Type B pancreatic cell (in vitro differentiated cells): ENCODE data around the gene FAM229B. TPM values are rescaled to one million over a fixed set of nuclear protein-coding genes. Genes with fewer than 3 reads are reported as not detected.
A peak's percentile ranks its signal among the peaks of the same experiment; 100 is the strongest.

Source experiments
- DNase-seq: peaks from one replicate; pipeline ENCODE4 v3.0.0; 2021; ENCODE audit warnings: mixed read lengths; ENCODE audit not compliant: unreplicated experiment; ENCODE audit errors: extremely low spot score
- H3K27ac Mint-ChIP-seq: 2 replicates; pipeline ENCODE4 v1.8.0; 2021; ENCODE audit warnings: mild to moderate bottlenecking, mixed read lengths
- H3K27me3 Mint-ChIP-seq: 2 replicates; pipeline ENCODE4 v1.8.0; 2021; ENCODE audit warnings: mixed read lengths
- H3K36me3 Mint-ChIP-seq: 2 replicates; pipeline ENCODE4 v1.8.0; 2021; ENCODE audit warnings: mixed read lengths
- H3K4me1 Mint-ChIP-seq: one replicate; pipeline ENCODE4 v1.8.0; 2021; ENCODE audit warnings: mixed read lengths; ENCODE audit not compliant: unreplicated experiment
- H3K4me3 Mint-ChIP-seq: 2 replicates; pipeline ENCODE4 v1.8.0; 2021; ENCODE audit warnings: mild to moderate bottlenecking, mixed read lengths
- H3K9me3 Mint-ChIP-seq: 2 replicates; pipeline ENCODE4 v1.8.0; 2021; ENCODE audit warnings: mixed read lengths
- total RNA-seq: library from RNA; stranded (reverse); gene quantifications from 2 replicates; pipeline ENCODE4 v1.2.1, GENCODE V29; 2021; ENCODE audit warnings: low replicate concordance
- TF ChIP-seq, protein P1 (sequence below): fragments of 200-600 bp; sonication (generic); conservative IDR thresholded peaks from 2 replicates; pipeline ENCODE4 v1.5.0; 2021; ENCODE audit warnings: antibody characterized with exemption, mild to moderate bottlenecking

The FAM229B gene
- total RNA-seq, 1 donor from 2014 or later = 29.8 TPM

GRCh38 chr6:112081569-112081968 lies 5.8 kb upstream of the FAM229B start:
- no peak for DNase-seq
- Mint-ChIP-seq H3K4me3 (no peak overlapping the region), H3K9me3 (no peaks in the 10 kb centered on the region), H3K4me1 (peaks cover 14% of the 10 kb centered on the region), H3K36me3 (peaks cover 10% of the 10 kb centered on the region), H3K27ac (no peak overlapping the region), H3K27me3 (no peaks in the 10 kb centered on the region)
- TF ChIP-seq, protein P1, sequence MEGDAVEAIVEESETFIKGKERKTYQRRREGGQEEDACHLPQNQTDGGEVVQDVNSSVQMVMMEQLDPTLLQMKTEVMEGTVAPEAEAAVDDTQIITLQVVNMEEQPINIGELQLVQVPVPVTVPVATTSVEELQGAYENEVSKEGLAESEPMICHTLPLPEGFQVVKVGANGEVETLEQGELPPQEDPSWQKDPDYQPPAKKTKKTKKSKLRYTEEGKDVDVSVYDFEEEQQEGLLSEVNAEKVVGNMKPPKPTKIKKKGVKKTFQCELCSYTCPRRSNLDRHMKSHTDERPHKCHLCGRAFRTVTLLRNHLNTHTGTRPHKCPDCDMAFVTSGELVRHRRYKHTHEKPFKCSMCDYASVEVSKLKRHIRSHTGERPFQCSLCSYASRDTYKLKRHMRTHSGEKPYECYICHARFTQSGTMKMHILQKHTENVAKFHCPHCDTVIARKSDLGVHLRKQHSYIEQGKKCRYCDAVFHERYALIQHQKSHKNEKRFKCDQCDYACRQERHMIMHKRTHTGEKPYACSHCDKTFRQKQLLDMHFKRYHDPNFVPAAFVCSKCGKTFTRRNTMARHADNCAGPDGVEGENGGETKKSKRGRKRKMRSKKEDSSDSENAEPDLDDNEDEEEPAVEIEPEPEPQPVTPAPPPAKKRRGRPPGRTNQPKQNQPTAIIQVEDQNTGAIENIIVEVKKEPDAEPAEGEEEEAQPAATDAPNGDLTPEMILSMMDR = no peak

DNA sequence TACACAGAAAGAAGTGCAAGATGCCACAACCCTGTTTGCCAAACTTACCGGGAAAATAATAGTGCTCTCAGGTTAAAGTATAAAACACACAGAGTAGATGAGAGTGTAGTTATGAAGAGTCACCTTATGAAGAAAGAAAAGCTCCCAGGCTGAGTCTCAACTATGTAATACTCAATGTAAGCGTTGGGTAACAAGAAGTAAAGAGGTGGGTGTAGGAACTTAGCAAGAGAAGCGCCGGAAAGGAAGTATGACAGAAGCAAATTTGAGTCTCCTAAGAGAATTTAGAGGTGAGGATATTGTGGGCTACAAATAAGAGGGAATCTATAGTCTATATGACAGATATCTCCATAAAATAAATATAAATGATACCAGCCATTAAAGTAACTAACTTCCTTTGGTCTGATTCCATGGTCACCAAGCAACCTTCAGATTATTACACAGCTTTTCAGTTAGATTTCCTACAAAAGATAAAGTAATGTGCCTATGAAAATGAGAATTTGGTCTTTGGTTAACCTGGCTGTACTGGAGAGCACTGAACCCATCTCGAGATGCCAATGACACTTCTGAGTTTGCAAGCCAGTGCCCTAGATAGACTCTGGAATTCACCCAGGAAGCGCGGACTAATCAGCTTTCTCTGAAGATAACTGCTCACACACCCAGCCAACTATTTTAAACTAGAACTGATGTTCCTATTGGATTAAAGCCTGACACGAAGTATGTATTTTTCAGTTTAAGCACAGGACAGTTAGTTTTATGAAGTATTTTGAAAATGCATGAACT lies 1.9 kb upstream of the FAM229B start:
- H3K36me3 Mint-ChIP-seq = peaks cover 10% of the 10 kb centered on the region
- no peaks in the 10 kb centered on the region for H3K27me3 Mint-ChIP-seq
- DNase-seq = no peak
- peak overlapping the region; percentile 74 for H3K4me3 Mint-ChIP-seq
- H3K4me1 Mint-ChIP-seq = peaks cover 14% of the 10 kb centered on the region
- no peak overlapping the region for H3K27ac Mint-ChIP-seq
- H3K9me3 Mint-ChIP-seq = no peaks in the 10 kb centered on the region
- TF ChIP-seq, protein P1 = no peak

DNA sequence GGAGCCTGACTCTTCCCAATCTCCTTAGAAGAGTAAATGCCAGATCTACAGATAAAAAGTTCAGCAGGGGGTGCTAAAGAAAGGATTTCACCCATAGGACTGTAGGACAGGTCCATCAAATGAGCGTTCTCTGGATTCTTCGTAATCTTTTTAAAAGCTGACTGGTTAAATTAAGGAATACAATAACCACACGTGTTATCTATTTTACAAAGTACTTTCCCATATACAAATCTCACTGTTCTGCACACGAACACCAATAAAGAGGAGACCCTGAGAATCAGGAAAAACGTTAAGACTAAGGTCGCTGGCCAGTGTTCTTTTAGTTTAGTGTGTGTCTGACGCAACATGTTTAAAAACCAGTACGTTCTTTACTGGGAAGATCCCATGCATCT lies 651 bp upstream of the FAM229B start:
- Mint-ChIP-seq H3K36me3 (peaks cover 6% of the 10 kb centered on the region), H3K27ac (no peak overlapping the region), H3K9me3 (no peaks in the 10 kb centered on the region), H3K4me1 (peaks cover 10% of the 10 kb centered on the region), H3K27me3 (no peaks in the 10 kb centered on the region), H3K4me3 (no peak overlapping the region)
- TF ChIP-seq, protein P1 = peak; percentile 44
- DNase-seq = no peak

- H3K36me3 Mint-ChIP-seq = peaks cover 6% of the 10 kb centered on the region
- H3K4me3 Mint-ChIP-seq = no peak overlapping the region
- no peak overlapping the region for H3K27ac Mint-ChIP-seq
- peaks cover 8% of the 10 kb centered on the region for H3K4me1 Mint-ChIP-seq
- TF ChIP-seq, protein P1 = no peak
- no peak for DNase-seq
- H3K9me3 Mint-ChIP-seq = no peaks in the 10 kb centered on the region
- no peaks in the 10 kb centered on the region for H3K27me3 Mint-ChIP-seq
These were observed 525 bp downstream of the FAM229B start for GRCh38 chr6:112087916-112088315.

- no peak for DNase-seq
- Mint-ChIP-seq H3K27me3 (no peaks in the 10 kb centered on the region), H3K4me3 (no peak overlapping the region), H3K9me3 (no peaks in the 10 kb centered on the region), H3K27ac (no peak overlapping the region), H3K4me1 (no peaks in the 10 kb centered on the region), H3K36me3 (peaks cover 20% of the 10 kb centered on the region)
- TF ChIP-seq, protein P1 = no peak
These were observed 9.5 kb downstream of the FAM229B start for GRCh38 chr6:112096901-112097300.
